GM21367 (cell line): Measurements from ENCODE around the gene FLRT2.

Source experiments
- ATAC-seq: cut with Tn5 transposase; IDR thresholded peaks from one replicate; pipeline ENCODE4 v1.9.1; 2021; ENCODE audit not compliant: unreplicated experiment

FLRT2 gene

GRCh38 chr14:85529803-85530574, at the start of gene FLRT2:
Gene FLRT2, plus strand, starts transcription at chr14:85530144. Its CDS starts 91,371 bp downstream, at chr14:85621515.
- ATAC-seq, result no peak

GRCh38 chr14:85481471-85481870, 48.5 kb upstream of the FLRT2 start:
- no peak for ATAC-seq

- no peak for ATAC-seq
Observed at GRCh38 chr14:85482552-85482951, 47.4 kb upstream of the FLRT2 start.

GRCh38 chr14:85483037-85483436, 46.9 kb upstream of the FLRT2 start:
- ATAC-seq, result no peak

- ATAC-seq, result no peak
Observed at GRCh38 chr14:85483652-85484051, 46.3 kb upstream of the FLRT2 start.

GRCh38 chr14:85487215-85487614, 42.7 kb upstream of the FLRT2 start:
- no peak for ATAC-seq

GRCh38 chr14:85501751-85502150, 28.2 kb upstream of the FLRT2 start:
- no peak for ATAC-seq

GRCh38 chr14:85508863-85509262, 21.1 kb upstream of the FLRT2 start:
- no peak for ATAC-seq

GRCh38 chr14:85512451-85512850, 17.5 kb upstream of the FLRT2 start:
- ATAC-seq, result no peak

- ATAC-seq, result no peak
Observed at GRCh38 chr14:85514487-85514886, 15.5 kb upstream of the FLRT2 start.

GRCh38 chr14:85516239-85517113, 13.5 kb upstream of the FLRT2 start:
- ATAC-seq, result no peak

GRCh38 chr14:85517114-85517688, 12.7 kb upstream of the FLRT2 start:
- ATAC-seq, result no peak

GRCh38 chr14:85519661-85520305, 10.2 kb upstream of the FLRT2 start:
- no peak for ATAC-seq

GRCh38 chr14:85520581-85520980, 9.4 kb upstream of the FLRT2 start:
- no peak for ATAC-seq

GRCh38 chr14:85523624-85524023, 6.3 kb upstream of the FLRT2 start:
- ATAC-seq, result no peak

- ATAC-seq, result no peak
Observed at GRCh38 chr14:85527006-85527405, 2.9 kb upstream of the FLRT2 start.

GRCh38 chr14:85527445-85528035, 2.4 kb upstream of the FLRT2 start:
- ATAC-seq, result no peak

- no peak for ATAC-seq
Observed at GRCh38 chr14:85528080-85528896, 1.7 kb upstream of the FLRT2 start.

GRCh38 chr14:85528897-85529631, 880 bp upstream of the FLRT2 start:
- ATAC-seq, result no peak
